Activated naive CD8-positive, alpha-beta T cell treated with anti-CD3 and anti-CD28 coated beads, Interleukin-2, amount 10 ng/mL, durations not matched to agents 7 days and 5 days (primary cell): ENCODE results near the gene CAND2. TPM values are rescaled to one million over a fixed set of nuclear protein-coding genes. Genes with fewer than 3 reads are reported as not detected.

Experiments
- ATAC-seq: fragments of 150-1000 bp; cut with Tn5 transposase; one replicate; pipeline ENCODE4 v1.10.0; 2021; ENCODE audit warnings: low read depth, moderate library complexity
- POLR2A ChIA-PET: fragments of 350-600 bp; sonication (Branson Sonifier 250); formaldehyde crosslinking; loops from one replicate; lab custom pipeline; 2021; ENCODE audit warnings: antibody characterized with exemption; lab: Charles Lee
- DNase-seq: peaks from one replicate; pipeline ENCODE4 v3.0.0; 2021
- H3K27ac Mint-ChIP-seq: one replicate; pipeline ENCODE4 v1.8.0; 2022; ENCODE audit warnings: mild to moderate bottlenecking, mixed read lengths
- H3K27me3 Mint-ChIP-seq: one replicate; pipeline ENCODE4 v1.8.0; 2022; ENCODE audit warnings: mild to moderate bottlenecking, moderate library complexity, mixed read lengths
- H3K36me3 Mint-ChIP-seq: one replicate; pipeline ENCODE4 v1.8.0; 2021; ENCODE audit warnings: mild to moderate bottlenecking, mixed read lengths
- H3K4me1 Mint-ChIP-seq: one replicate; pipeline ENCODE4 v1.8.0; 2021; ENCODE audit warnings: mixed read lengths
- H3K4me3 Mint-ChIP-seq: one replicate; pipeline ENCODE4 v1.8.0; 2022; ENCODE audit warnings: mild to moderate bottlenecking, moderate library complexity, mixed read lengths
- H3K9me3 Mint-ChIP-seq: one replicate; pipeline ENCODE4 v1.8.0; 2021; ENCODE audit warnings: mixed read lengths
- total RNA-seq, 2 experiments: library from RNA; stranded (reverse); gene quantifications; one replicate each; pipeline ENCODE4 v1.2.3, GENCODE V29; 2021

CAND2 gene
- under 1 TPM; 0.79 to 0.97 TPM for total RNA-seq

- POLR2A ChIA-PET: interaction anchor here (0.6 kb wide), 1 partner anchor 93 kb away, joined by 3 read pairs; no protein-coding TSS in a partner anchor
- DNase-seq: peak; percentile 47
- Mint-ChIP-seq H3K27ac (no peak within 1 kb of the TSS), H3K4me3 (peak within 1 kb of the TSS; percentile 73), H3K9me3 (no peaks in the 10 kb centered on the region), H3K36me3 (no peaks in the 10 kb centered on the region), H3K27me3 (peaks cover 24% of the 10 kb centered on the region), H3K4me1 (no peaks in the 10 kb centered on the region)
- peak; percentile 75 for ATAC-seq
Observed at GRCh38 chr3:12796171-12797123, at the start of gene CAND2. TSS of gene CAND2 (plus strand) at chr3:12796680. CDS start at chr3:12796721, 41 bp downstream.

DNA sequence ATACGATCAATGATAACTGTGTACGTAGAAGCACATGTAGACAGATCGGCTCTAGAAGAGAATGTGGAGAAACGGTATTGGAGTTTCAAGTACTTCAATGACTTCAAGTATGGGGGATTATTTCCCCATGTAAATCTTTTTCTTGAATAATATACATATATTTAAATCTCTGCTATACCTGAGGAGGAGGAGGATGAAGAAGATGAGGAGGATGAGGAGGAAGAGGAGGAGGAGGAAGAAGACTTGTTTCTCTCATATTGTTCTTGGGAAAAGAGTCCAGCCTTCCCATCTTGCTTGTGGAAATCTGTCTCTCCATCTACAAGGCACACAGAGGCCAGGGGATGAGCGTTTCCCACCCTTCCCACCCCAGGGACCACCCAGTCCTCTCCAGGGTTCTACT lies 48.0 kb upstream of the CAND2 start:
- H3K4me3 Mint-ChIP-seq: no peak overlapping the region
- H3K9me3 Mint-ChIP-seq: no peaks in the 10 kb centered on the region
- H3K4me1 Mint-ChIP-seq: peaks cover 10% of the 10 kb centered on the region
- peaks cover 11% of the 10 kb centered on the region for H3K27me3 Mint-ChIP-seq
- ATAC-seq (no peak), DNase-seq (no peak)
- H3K27ac Mint-ChIP-seq: no peak overlapping the region
- POLR2A ChIA-PET: no interaction called here
- no peaks in the 10 kb centered on the region for H3K36me3 Mint-ChIP-seq

GRCh38 chr3:12750223-12750622 lies 46.3 kb upstream of the CAND2 start:
- POLR2A ChIA-PET: no interaction called here
- peaks cover 10% of the 10 kb centered on the region for H3K4me1 Mint-ChIP-seq
- H3K9me3 Mint-ChIP-seq: no peaks in the 10 kb centered on the region
- no peak overlapping the region for H3K4me3 Mint-ChIP-seq
- DNase-seq (no peak), ATAC-seq (peak; percentile 36)
- H3K27me3 Mint-ChIP-seq: peaks cover 14% of the 10 kb centered on the region
- no peak overlapping the region for H3K27ac Mint-ChIP-seq
- no peaks in the 10 kb centered on the region for H3K36me3 Mint-ChIP-seq

DNA sequence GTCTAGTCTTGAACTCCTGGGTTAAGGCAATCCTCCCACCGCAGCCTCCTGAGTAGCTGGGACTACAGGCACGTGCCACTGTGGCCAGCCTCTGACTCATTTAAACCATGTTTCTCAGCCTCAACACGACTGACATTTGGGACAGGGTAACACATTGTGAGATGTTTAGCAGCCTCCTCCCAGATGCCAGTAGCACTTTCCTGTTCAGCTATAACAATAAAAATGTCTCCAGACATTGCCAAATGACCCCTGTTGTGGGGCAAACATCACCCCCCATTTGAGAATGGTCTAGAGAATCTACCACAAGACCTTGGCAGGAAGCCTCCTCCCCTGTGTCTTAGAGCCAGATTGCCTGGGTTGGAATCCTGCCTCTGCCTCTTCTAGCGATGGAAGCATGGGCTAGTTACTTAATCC lies 45.8 kb upstream of the CAND2 start:
- no peak overlapping the region for H3K4me3 Mint-ChIP-seq

GRCh38 chr3:12751571-12751970 lies 44.9 kb upstream of the CAND2 start:
- DNase-seq (no peak), ATAC-seq (no peak)
- H3K36me3 Mint-ChIP-seq: no peaks in the 10 kb centered on the region
- peaks cover 10% of the 10 kb centered on the region for H3K4me1 Mint-ChIP-seq
- peaks cover 15% of the 10 kb centered on the region for H3K27me3 Mint-ChIP-seq
- H3K4me3 Mint-ChIP-seq: no peak overlapping the region
- H3K27ac Mint-ChIP-seq: no peak overlapping the region
- no peaks in the 10 kb centered on the region for H3K9me3 Mint-ChIP-seq
- POLR2A ChIA-PET: no interaction called here

More for the DNA sequence above, 45.8 kb upstream of the CAND2 start:
- peak; percentile 78 for ATAC-seq
- Mint-ChIP-seq H3K36me3 (no peaks in the 10 kb centered on the region), H3K27me3 (peaks cover 14% of the 10 kb centered on the region), H3K4me1 (peaks cover 10% of the 10 kb centered on the region), H3K27ac (no peak overlapping the region), H3K9me3 (no peaks in the 10 kb centered on the region)
- no peak for DNase-seq
- POLR2A ChIA-PET: no interaction called here

DNA sequence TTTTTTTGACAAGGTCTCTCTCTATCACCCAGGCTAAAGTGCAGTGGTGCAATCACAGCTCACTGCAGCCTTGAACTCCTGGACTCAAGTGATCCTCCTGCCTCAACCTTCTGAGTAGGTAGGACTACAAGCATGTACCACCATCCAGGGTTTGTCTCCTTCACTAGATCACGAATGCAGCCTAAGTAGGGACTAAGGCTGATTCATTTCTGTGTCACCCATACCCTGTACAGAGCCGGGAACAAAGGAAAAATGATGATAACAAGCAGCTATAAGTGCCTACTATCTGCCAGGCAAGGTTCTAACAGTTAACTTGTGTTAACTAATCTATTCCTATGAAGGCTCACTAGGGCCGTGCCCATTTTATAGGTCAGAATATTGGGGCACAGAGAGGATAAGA lies 44.4 kb upstream of the CAND2 start:
- Mint-ChIP-seq H3K4me3 (no peak overlapping the region), H3K36me3 (no peaks in the 10 kb centered on the region), H3K27ac (no peak overlapping the region), H3K4me1 (peaks cover 11% of the 10 kb centered on the region), H3K27me3 (peaks cover 18% of the 10 kb centered on the region), H3K9me3 (no peaks in the 10 kb centered on the region)
- DNase-seq: no peak
- no peak for ATAC-seq
- POLR2A ChIA-PET: no interaction called here

- Mint-ChIP-seq H3K9me3 (no peaks in the 10 kb centered on the region), H3K27ac (no peak overlapping the region), H3K4me1 (peaks cover 11% of the 10 kb centered on the region), H3K27me3 (peaks cover 18% of the 10 kb centered on the region), H3K4me3 (no peak overlapping the region), H3K36me3 (no peaks in the 10 kb centered on the region)
- DNase-seq (no peak), ATAC-seq (no peak)
- POLR2A ChIA-PET: no interaction called here
Observed at GRCh38 chr3:12752809-12753208, 43.7 kb upstream of the CAND2 start.

GRCh38 chr3:12753275-12754028 lies 43.0 kb upstream of the CAND2 start:
- no peaks in the 10 kb centered on the region for H3K9me3 Mint-ChIP-seq
- H3K27me3 Mint-ChIP-seq: peaks cover 17% of the 10 kb centered on the region
- POLR2A ChIA-PET: no interaction called here
- no peak overlapping the region for H3K4me3 Mint-ChIP-seq
- DNase-seq (no peak), ATAC-seq (no peak)
- H3K36me3 Mint-ChIP-seq: no peaks in the 10 kb centered on the region
- H3K27ac Mint-ChIP-seq: no peak overlapping the region
- peaks cover 11% of the 10 kb centered on the region for H3K4me1 Mint-ChIP-seq

GRCh38 chr3:12754313-12754712 lies 42.2 kb upstream of the CAND2 start:
- no peak for DNase-seq
- POLR2A ChIA-PET: no interaction called here
- Mint-ChIP-seq H3K9me3 (no peaks in the 10 kb centered on the region), H3K4me3 (no peak overlapping the region), H3K36me3 (no peaks in the 10 kb centered on the region), H3K27me3 (peaks cover 12% of the 10 kb centered on the region), H3K27ac (no peak overlapping the region), H3K4me1 (peaks cover 11% of the 10 kb centered on the region)
- ATAC-seq: no peak

- Mint-ChIP-seq H3K9me3 (no peaks in the 10 kb centered on the region), H3K4me3 (no peak overlapping the region), H3K27ac (no peak overlapping the region), H3K27me3 (peaks cover 11% of the 10 kb centered on the region), H3K36me3 (no peaks in the 10 kb centered on the region), H3K4me1 (peaks cover 9% of the 10 kb centered on the region)
- ATAC-seq (no peak), DNase-seq (no peak)
- POLR2A ChIA-PET: no interaction called here
Observed at GRCh38 chr3:12755754-12756153, 40.7 kb upstream of the CAND2 start.

- Mint-ChIP-seq H3K36me3 (no peaks in the 10 kb centered on the region), H3K27ac (no peak overlapping the region)
Observed at GRCh38 chr3:12756175-12756574, 40.3 kb upstream of the CAND2 start.

DNA sequence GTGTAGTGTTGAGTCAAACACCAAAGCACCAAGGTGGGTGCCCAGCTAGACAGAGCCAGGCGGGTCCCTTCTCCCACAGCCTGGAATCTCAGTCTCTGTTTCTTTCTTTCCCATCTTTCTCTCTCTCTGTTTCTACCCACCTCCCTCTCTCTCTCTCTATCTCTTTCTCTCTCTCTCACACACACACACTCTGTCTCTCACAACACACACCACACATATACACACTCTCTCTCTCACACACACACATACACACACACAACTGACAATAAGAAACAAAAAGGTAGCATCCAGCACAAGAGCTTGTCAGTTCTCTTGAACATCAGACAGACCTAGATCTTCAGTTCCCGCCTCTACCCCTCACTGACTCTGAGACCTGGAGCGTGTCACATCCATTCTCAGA lies 39.8 kb upstream of the CAND2 start:
- ATAC-seq: no peak
- POLR2A ChIA-PET: no interaction called here
- H3K27ac Mint-ChIP-seq: no peak overlapping the region

More at GRCh38 chr3:12756175-12756574, 40.3 kb upstream of the CAND2 start:
- Mint-ChIP-seq H3K9me3 (no peaks in the 10 kb centered on the region), H3K27me3 (peaks cover 12% of the 10 kb centered on the region), H3K4me1 (peaks cover 5% of the 10 kb centered on the region), H3K4me3 (no peak overlapping the region)
- POLR2A ChIA-PET: no interaction called here
- no peak for DNase-seq
- ATAC-seq: no peak

GRCh38 chr3:12758025-12758781 lies 38.3 kb upstream of the CAND2 start:
- Mint-ChIP-seq H3K27ac (no peak overlapping the region), H3K4me3 (no peak overlapping the region), H3K4me1 (peaks cover 7% of the 10 kb centered on the region), H3K27me3 (peaks cover 15% of the 10 kb centered on the region), H3K36me3 (no peaks in the 10 kb centered on the region), H3K9me3 (no peaks in the 10 kb centered on the region)
- ATAC-seq (no peak), DNase-seq (no peak)
- POLR2A ChIA-PET: no interaction called here

More for the DNA sequence above, 39.8 kb upstream of the CAND2 start:
- DNase-seq: no peak
- Mint-ChIP-seq H3K9me3 (no peaks in the 10 kb centered on the region), H3K4me3 (no peak overlapping the region), H3K36me3 (no peaks in the 10 kb centered on the region), H3K27me3 (peaks cover 15% of the 10 kb centered on the region), H3K4me1 (peaks cover 5% of the 10 kb centered on the region)
